HG03060 (cell line): Measurements from ENCODE around the gene OSBPL5.

Experiments used
- ATAC-seq: cut with Tn5 transposase; IDR thresholded peaks from one replicate; pipeline ENCODE4 v1.9.1; 2021; ENCODE audit warnings: low read depth, moderate number of reproducible peaks; ENCODE audit not compliant: unreplicated experiment

The OSBPL5 gene

GRCh38 chr11:3138178-3139085, 26.7 kb downstream of the OSBPL5 start:
- ATAC-seq, result no peak

- no peak for ATAC-seq
These were observed 27.5 kb downstream of the OSBPL5 start for GRCh38 chr11:3137486-3138177.

GRCh38 chr11:3136546-3137455, 28.3 kb downstream of the OSBPL5 start:
- no peak for ATAC-seq

- ATAC-seq, result no peak
These were observed 29.3 kb downstream of the OSBPL5 start for GRCh38 chr11:3135481-3136440.

GRCh38 chr11:3134651-3135480, 30.2 kb downstream of the OSBPL5 start:
- ATAC-seq, result no peak

GRCh38 chr11:3134218-3134621, 30.9 kb downstream of the OSBPL5 start:
- no peak for ATAC-seq

- no peak for ATAC-seq
These were observed 31.6 kb downstream of the OSBPL5 start for GRCh38 chr11:3133261-3134217.

- ATAC-seq, result no peak
These were observed 32.3 kb downstream of the OSBPL5 start for GRCh38 chr11:3132831-3133260.

- no peak for ATAC-seq
These were observed 32.8 kb downstream of the OSBPL5 start for GRCh38 chr11:3132271-3132781.

GRCh38 chr11:3131330-3131941, 33.7 kb downstream of the OSBPL5 start:
- ATAC-seq, result no peak

- ATAC-seq, result no peak
These were observed 34.6 kb downstream of the OSBPL5 start for GRCh38 chr11:3130269-3131071.

- ATAC-seq, result no peak
These were observed 35.4 kb downstream of the OSBPL5 start for GRCh38 chr11:3129591-3130268.

- ATAC-seq, result no peak
These were observed 35.9 kb downstream of the OSBPL5 start for GRCh38 chr11:3129181-3129590.

- ATAC-seq, result no peak
These were observed 36.5 kb downstream of the OSBPL5 start for GRCh38 chr11:3128356-3129180.
